Left lung (tissue), 10 donors: ENCODE data around the gene RET. TPM values are rescaled to one million over a fixed set of nuclear protein-coding genes. Genes with fewer than 3 reads are reported as not detected.
A peak's percentile ranks its signal among the peaks of the same experiment; 100 is the strongest.

Experiments used
- ATAC-seq: fragments of 200-7000 bp; cut with Tn5 transposase; one replicate; pipeline ENCODE4 v1.9.1; 2020; ENCODE audit warnings: moderate library complexity
- DNase-seq, 4 donors: peaks; one replicate each; pipeline ENCODE4 v3.0.0-alpha.2; 2013 to 2020
- H3K27ac ChIP-seq, 2 donors: fragments of 200-600 bp; sonication (generic) in 1 of 2; one replicate each; pipeline versions ENCODE4 v1.5.0 to v1.8.0; 2020 to 2021
- H3K27me3 ChIP-seq, 2 donors: fragments of 200-600 bp; sonication (generic) in 1 of 2; one replicate each; pipeline versions ENCODE4 v1.5.0 to v1.8.0; 2020 to 2021
- H3K36me3 ChIP-seq, 2 donors: fragments of 200-600 bp; sonication (generic) in 1 of 2; one replicate each; pipeline versions ENCODE4 v1.5.0 to v1.8.0; 2020 to 2021
- H3K4me1 ChIP-seq, 2 donors: fragments of 200-600 bp; one replicate each; pipeline ENCODE4 v1.8.0; 2021
- H3K4me3 ChIP-seq, 2 donors: fragments of 200-600 bp; sonication (generic) in 1 of 2; one replicate each; pipeline versions ENCODE4 v1.5.0 to v1.8.0; 2020 to 2021; ENCODE audit warnings: mild to moderate bottlenecking in 1 of 2
- H3K9me3 ChIP-seq, 2 donors: fragments of 200-600 bp; sonication (generic) in 1 of 2; one replicate each; pipeline versions ENCODE4 v1.5.0 to v1.8.0; 2020 to 2021
- intact Hi-C, 2 donors: fragments of 100-400 bp; cut with DNase I; formaldehyde crosslinking; loops; one replicate each; pipeline versions ENCODE4 v1.11.2 to v1.14.2; 2022
- polyA plus RNA-seq, 6 donors: library from polyadenylated mRNA; unstranded; fragments of 120-200 nt; gene quantifications; one replicate each; pipeline ENCODE4 v1.2.1, GENCODE V29; 2013; ENCODE audit not compliant: insufficient read length in 6 of 6
- total RNA-seq, 2 donors: library from RNA; stranded (reverse); fragmentation: NEBNext Ultra II Directional; extraction: Animal tissue kit (Norgen Biotek cat#: 25700); gene quantifications; one replicate each; pipeline ENCODE4 v1.2.1, GENCODE V29; 2021
- TF ChIP-seq, protein P1 (sequence below), 2 donors: fragments of 200-600 bp; sonication (generic) in 1 of 2; IDR thresholded peaks; one replicate each; pipeline versions ENCODE4 v1.5.0 to v1.8.0; 2021; ENCODE audit warnings: antibody characterized with exemption in 2 of 2
- donor health status: DM: no; HTN: yes; CAD: no.
- donor health status: DM: no; HTN: no; CAD: no.

The RET gene
- total and polyA plus RNA-seq, 8 donors, result 0.97 to 3.8 (median 2.0) TPM

DNA sequence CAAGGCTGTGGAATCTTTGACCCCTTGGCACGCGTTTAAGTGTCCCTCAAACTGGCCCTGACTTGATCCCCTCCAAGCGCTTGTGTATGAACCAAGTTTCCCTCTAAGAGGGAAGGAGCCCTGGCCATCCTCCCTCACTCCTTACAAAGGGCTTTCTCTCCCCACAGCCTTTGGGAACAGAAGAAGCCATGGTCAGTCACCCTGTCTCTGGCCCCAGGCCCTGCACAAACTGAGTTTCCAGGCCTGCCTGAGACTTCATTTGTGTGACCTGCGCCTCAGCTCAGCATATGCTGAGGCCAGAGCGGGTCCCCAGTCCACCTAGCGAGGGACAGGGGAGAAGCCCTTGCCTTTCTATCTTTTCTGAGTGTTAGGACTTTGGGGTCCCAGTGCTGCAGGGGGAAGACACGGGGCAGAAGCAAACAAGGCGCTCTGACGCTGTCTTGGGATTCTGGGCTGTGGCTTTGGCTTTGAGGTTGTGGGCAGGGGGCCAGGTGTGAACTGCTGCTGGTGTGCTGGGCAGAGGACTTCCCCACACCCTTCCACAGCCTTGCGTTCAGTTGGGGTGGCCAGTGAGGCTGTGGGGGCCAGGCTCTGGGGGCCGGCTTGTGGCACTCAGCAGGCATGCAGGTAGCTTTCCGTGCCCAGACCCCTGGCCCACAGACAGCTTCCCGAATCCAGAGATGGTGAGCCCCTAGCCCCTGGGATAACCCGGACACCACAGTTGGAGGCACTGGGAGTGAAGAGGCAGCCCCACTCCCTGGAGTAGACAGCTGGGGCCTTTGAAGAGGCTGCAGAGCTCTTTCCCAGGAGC lies 1.5 kb downstream of the RET start:
- Histone ChIP-seq H3K27ac (no peak overlapping the region), H3K4me3 (no peak overlapping the region), H3K27me3 (peaks cover 24 to 100% of the 10 kb centered on the region in 2 donors), H3K9me3 (no peaks in the 10 kb centered on the region), H3K4me1 (peaks cover 0 to 29% of the 10 kb centered on the region in 2 donors), H3K36me3 (no peaks in the 10 kb centered on the region)
- no peak for DNase-seq
- no peak for ATAC-seq
- intact Hi-C loops, result no loop called here
- TF ChIP-seq, protein P1, sequence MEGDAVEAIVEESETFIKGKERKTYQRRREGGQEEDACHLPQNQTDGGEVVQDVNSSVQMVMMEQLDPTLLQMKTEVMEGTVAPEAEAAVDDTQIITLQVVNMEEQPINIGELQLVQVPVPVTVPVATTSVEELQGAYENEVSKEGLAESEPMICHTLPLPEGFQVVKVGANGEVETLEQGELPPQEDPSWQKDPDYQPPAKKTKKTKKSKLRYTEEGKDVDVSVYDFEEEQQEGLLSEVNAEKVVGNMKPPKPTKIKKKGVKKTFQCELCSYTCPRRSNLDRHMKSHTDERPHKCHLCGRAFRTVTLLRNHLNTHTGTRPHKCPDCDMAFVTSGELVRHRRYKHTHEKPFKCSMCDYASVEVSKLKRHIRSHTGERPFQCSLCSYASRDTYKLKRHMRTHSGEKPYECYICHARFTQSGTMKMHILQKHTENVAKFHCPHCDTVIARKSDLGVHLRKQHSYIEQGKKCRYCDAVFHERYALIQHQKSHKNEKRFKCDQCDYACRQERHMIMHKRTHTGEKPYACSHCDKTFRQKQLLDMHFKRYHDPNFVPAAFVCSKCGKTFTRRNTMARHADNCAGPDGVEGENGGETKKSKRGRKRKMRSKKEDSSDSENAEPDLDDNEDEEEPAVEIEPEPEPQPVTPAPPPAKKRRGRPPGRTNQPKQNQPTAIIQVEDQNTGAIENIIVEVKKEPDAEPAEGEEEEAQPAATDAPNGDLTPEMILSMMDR (IDR thresholded peaks at IDR 0.05), result no peak

DNA sequence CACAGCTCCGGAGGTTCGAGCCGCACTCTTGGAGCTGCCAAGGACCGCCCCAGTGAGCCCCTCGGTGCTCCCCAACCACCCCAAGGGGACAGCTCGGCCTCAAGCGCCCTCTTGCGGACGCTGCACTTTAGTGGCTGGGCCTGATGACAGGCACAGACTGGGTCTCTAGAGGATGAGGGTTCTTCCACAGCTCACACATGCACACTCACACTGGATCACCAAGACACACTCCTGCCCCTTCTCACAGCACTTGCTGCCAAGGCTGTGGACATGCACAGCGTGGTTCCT lies 2.1 kb downstream of the RET start:
- TF ChIP-seq, protein P1 (IDR thresholded peaks at IDR 0.05), result peak in 1 of 2 donors; percentile 21
- peak in 1 of 4 donors; percentile 31 for DNase-seq
- Histone ChIP-seq H3K4me1 (peaks cover 0 to 29% of the 10 kb centered on the region in 2 donors), H3K27ac (no peak overlapping the region), H3K36me3 (no peaks in the 10 kb centered on the region), H3K4me3 (no peak overlapping the region), H3K9me3 (no peaks in the 10 kb centered on the region), H3K27me3 (peaks cover 24 to 100% of the 10 kb centered on the region in 2 donors)
- intact Hi-C loops, result no loop called here
- peak; percentile 18 for ATAC-seq

DNA sequence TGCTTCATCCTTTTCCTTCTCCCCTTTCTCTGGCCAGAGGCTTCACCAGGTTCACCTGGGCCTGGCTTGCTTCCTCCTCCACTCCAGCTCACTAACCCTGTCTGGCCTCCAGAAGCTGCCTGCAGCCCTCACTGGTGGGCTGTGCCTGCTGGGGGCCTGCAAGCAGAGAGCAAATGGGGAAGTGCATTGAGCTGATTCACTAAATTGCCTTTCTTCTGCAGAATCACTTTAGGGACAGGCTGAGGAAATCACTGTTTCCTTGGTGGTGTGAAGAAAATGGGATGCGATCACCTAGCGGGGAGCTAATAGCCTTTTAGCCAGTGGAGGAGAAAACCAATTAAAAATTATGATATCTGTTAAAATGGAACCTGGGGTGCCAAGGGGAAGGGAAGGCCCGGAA lies 3.0 kb downstream of the RET start:
- no peaks in the 10 kb centered on the region for H3K36me3 ChIP-seq
- H3K9me3 ChIP-seq, result no peaks in the 10 kb centered on the region
- no peak overlapping the region for H3K4me3 ChIP-seq
- no peak overlapping the region for H3K27ac ChIP-seq
- peaks cover 24 to 99% of the 10 kb centered on the region in 2 donors for H3K27me3 ChIP-seq
- intact Hi-C loops, result no loop called here
- no peak for DNase-seq
- TF ChIP-seq, protein P1 (IDR thresholded peaks at IDR 0.05), result no peak
- ATAC-seq, result no peak
- peaks cover 0 to 29% of the 10 kb centered on the region in 2 donors for H3K4me1 ChIP-seq

- Histone ChIP-seq H3K27ac (no peak overlapping the region), H3K4me1 (peaks cover 0 to 21% of the 10 kb centered on the region in 2 donors), H3K27me3 (peaks cover 17 to 79% of the 10 kb centered on the region in 2 donors), H3K9me3 (no peaks in the 10 kb centered on the region), H3K4me3 (no peak overlapping the region), H3K36me3 (no peaks in the 10 kb centered on the region)
- TF ChIP-seq, protein P1 (IDR thresholded peaks at IDR 0.05), result no peak
- peak; percentile 34 for ATAC-seq
- DNase-seq, result no peak
- intact Hi-C loops, result no loop called here
These were observed 5.2 kb downstream of the RET start for GRCh38 chr10:43082087-43082486.

DNA sequence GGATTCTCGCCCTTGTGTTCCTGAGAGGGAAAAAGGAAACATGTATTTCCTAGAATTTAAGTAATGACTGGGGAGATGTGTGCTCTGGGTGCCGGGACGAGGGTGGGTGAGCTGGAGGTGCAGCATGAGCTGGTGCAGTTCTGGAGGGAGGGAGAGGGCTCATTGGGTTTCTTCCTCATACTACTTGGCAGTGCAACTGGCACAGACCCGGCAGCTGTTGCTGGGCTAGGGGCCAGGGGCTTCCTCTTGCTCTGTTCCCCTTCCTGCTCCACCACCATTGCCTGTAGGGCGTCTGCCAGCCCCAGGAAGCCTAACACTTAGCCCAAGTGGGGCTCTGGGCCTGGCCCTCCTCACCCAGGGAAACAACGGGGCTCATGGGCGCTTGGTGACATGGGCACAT lies 5.9 kb downstream of the RET start:
- Histone ChIP-seq H3K36me3 (no peaks in the 10 kb centered on the region), H3K9me3 (no peaks in the 10 kb centered on the region), H3K4me3 (no peak overlapping the region), H3K4me1 (peaks cover 0 to 14% of the 10 kb centered on the region in 2 donors), H3K27ac (no peak overlapping the region), H3K27me3 (peaks cover 15 to 73% of the 10 kb centered on the region in 2 donors)
- intact Hi-C loops, result no loop called here
- TF ChIP-seq, protein P1 (IDR thresholded peaks at IDR 0.05), result no peak
- ATAC-seq (no peak), DNase-seq (no peak)
